Mesothelial cell of epicardium (in vitro differentiated cells): ENCODE results near the gene MALRD1. TPM values are rescaled to one million over a fixed set of nuclear protein-coding genes. Genes with fewer than 3 reads are reported as not detected.

ENCODE experiments used
- DNase-seq, 2 experiments: peaks; one replicate each; pipeline ENCODE4 v3.0.0; 2021; ENCODE audit warnings: low spot score in 2 of 2; ENCODE audit not compliant: unreplicated experiment in 2 of 2
- H3K27ac Mint-ChIP-seq: 2 replicates; pipeline ENCODE4 v1.8.0; 2021; ENCODE audit warnings: mixed read lengths
- H3K27me3 Mint-ChIP-seq: 2 replicates; pipeline ENCODE4 v1.8.0; 2021; ENCODE audit warnings: low read depth, mixed read lengths
- H3K36me3 Mint-ChIP-seq: 2 replicates; pipeline ENCODE4 v1.8.0; 2021; ENCODE audit warnings: mixed read lengths
- H3K4me1 Mint-ChIP-seq: 2 replicates; pipeline ENCODE4 v1.8.0; 2021; ENCODE audit warnings: mixed read lengths
- H3K4me3 Mint-ChIP-seq: 2 replicates; pipeline ENCODE4 v1.8.0; 2021; ENCODE audit warnings: mild to moderate bottlenecking, moderate library complexity, mixed read lengths
- H3K9me3 Mint-ChIP-seq: 2 replicates; pipeline ENCODE4 v1.8.0; 2021; ENCODE audit warnings: mixed read lengths
- CTCF ChIP-seq: fragments of 200-600 bp; sonication (generic); IDR thresholded peaks from one replicate; pipeline ENCODE4 v1.5.0; 2021; ENCODE audit warnings: antibody characterized with exemption; ENCODE audit not compliant: unreplicated experiment
- total RNA-seq: library from RNA; stranded (reverse); gene quantifications from 3 replicates; pipeline ENCODE4 v1.2.1, GENCODE V29; 2021

MALRD1 gene
- total RNA-seq, 1 donor from 2014 or later = 11.1 TPM

DNA sequence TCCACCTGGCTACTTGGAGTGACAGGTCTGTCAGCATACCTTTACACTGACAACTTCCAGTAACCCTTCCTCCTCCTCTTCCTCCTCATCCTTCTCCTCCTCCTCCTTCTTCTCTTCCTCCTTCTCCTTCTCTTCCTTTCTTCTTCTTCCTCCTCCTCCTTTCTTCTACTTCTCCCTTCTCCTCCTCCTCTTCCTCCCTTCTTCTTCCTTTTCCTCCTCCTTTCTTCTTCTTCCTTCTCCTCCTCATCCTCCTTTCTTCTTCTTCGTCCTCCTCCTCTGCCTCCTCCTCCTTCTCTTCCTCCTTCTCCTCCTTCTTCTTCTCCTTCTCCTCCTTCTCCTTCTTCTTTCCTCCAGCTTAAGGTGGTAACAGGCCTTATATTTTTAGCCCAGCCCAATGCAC, 658.3 kb downstream of the MALRD1 start:
- H3K4me3 Mint-ChIP-seq = no peak overlapping the region
- peaks cover 16% of the 10 kb centered on the region for H3K36me3 Mint-ChIP-seq
- H3K4me1 Mint-ChIP-seq = no peaks in the 10 kb centered on the region
- H3K27me3 Mint-ChIP-seq = no peaks in the 10 kb centered on the region
- no peak for TF ChIP-seq CTCF
- DNase-seq = no peak
- H3K9me3 Mint-ChIP-seq = peaks cover 18% of the 10 kb centered on the region
- H3K27ac Mint-ChIP-seq = no peak overlapping the region

DNA sequence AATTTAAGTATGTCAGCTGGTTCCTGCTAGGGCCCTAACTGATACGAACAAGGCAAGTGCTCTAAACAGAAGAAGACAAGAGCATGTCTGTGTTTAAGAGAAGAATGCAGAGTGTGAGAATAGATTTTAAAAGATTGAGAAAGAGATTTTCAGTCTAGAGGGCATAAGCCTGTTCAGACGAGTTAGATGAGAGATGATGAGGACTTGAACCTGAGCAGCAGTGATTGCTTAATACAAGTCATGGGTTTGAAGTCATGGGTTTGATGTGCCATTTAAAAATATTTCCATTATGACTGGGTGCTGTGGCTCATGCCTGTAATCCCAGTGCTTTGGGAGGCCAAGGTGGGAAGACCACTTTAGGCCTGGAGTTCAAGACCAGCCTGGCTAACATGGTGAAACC, 658.8 kb downstream of the MALRD1 start:
- TF ChIP-seq CTCF = no peak
- H3K27ac Mint-ChIP-seq = no peak overlapping the region
- H3K36me3 Mint-ChIP-seq = peaks cover 19% of the 10 kb centered on the region
- peaks cover 23% of the 10 kb centered on the region for H3K9me3 Mint-ChIP-seq
- no peaks in the 10 kb centered on the region for H3K27me3 Mint-ChIP-seq
- DNase-seq = no peak
- no peak overlapping the region for H3K4me3 Mint-ChIP-seq
- no peaks in the 10 kb centered on the region for H3K4me1 Mint-ChIP-seq

GRCh38 chr10:19708031-19708430, 659.4 kb downstream of the MALRD1 start:
- H3K4me3 Mint-ChIP-seq = no peak overlapping the region
- no peaks in the 10 kb centered on the region for H3K27me3 Mint-ChIP-seq
- peaks cover 22% of the 10 kb centered on the region for H3K36me3 Mint-ChIP-seq
- H3K9me3 Mint-ChIP-seq = peaks cover 28% of the 10 kb centered on the region
- H3K27ac Mint-ChIP-seq = no peak overlapping the region
- no peak for DNase-seq
- no peak for TF ChIP-seq CTCF
- H3K4me1 Mint-ChIP-seq = no peaks in the 10 kb centered on the region

- no peak for DNase-seq
- no peaks in the 10 kb centered on the region for H3K4me1 Mint-ChIP-seq
- no peaks in the 10 kb centered on the region for H3K27me3 Mint-ChIP-seq
- no peak overlapping the region for H3K4me3 Mint-ChIP-seq
- H3K27ac Mint-ChIP-seq = no peak overlapping the region
- TF ChIP-seq CTCF = no peak
- H3K9me3 Mint-ChIP-seq = peaks cover 46% of the 10 kb centered on the region
- peaks cover 23% of the 10 kb centered on the region for H3K36me3 Mint-ChIP-seq
Observed at GRCh38 chr10:19710600-19710999, 662.0 kb downstream of the MALRD1 start.

GRCh38 chr10:19713159-19713558, 664.6 kb downstream of the MALRD1 start:
- no peak for DNase-seq
- Mint-ChIP-seq H3K4me3 (no peak overlapping the region), H3K9me3 (peaks cover 49% of the 10 kb centered on the region)

More at GRCh38 chr10:19713159-19713558, 664.6 kb downstream of the MALRD1 start:
- no peaks in the 10 kb centered on the region for H3K27me3 Mint-ChIP-seq
- peaks cover 23% of the 10 kb centered on the region for H3K36me3 Mint-ChIP-seq
- H3K27ac Mint-ChIP-seq = no peak overlapping the region
- no peaks in the 10 kb centered on the region for H3K4me1 Mint-ChIP-seq
- no peak for TF ChIP-seq CTCF
